Testis (tissue), 3 donors: Measurements from ENCODE around the gene MUC5AC. TPM values are rescaled to one million over a fixed set of nuclear protein-coding genes. Genes with fewer than 3 reads are reported as not detected.
"Not testable (repeated sequence)": the region's sequence is repeated elsewhere in the genome, so short reads cannot be mapped to it uniquely, and the experiment has no call there.

Source experiments
- DNase-seq: peaks from one replicate; pipeline ENCODE4 v3.0.0-alpha.2; 2019
- H3K27ac ChIP-seq, 2 donors: fragments of 200-600 bp; sonication (generic); one replicate each; pipeline ENCODE4 v1.5.1; 2019
- H3K27me3 ChIP-seq: fragments of 200-600 bp; sonication (generic); one replicate; pipeline ENCODE4 v1.5.1; 2019
- H3K36me3 ChIP-seq: fragments of 200-600 bp; sonication (generic); one replicate; pipeline ENCODE4 v1.5.1; 2017; ENCODE audit warnings: low read depth; ENCODE audit errors: missing control alignments
- H3K4me1 ChIP-seq: fragments of 200-600 bp; sonication (generic); one replicate; pipeline ENCODE4 v1.5.1; 2019
- H3K4me3 ChIP-seq, 2 donors: fragments of 200-600 bp; sonication (generic); one replicate each; pipeline ENCODE4 v1.5.1; 2017 to 2019
- H3K9me3 ChIP-seq: fragments of 200-600 bp; sonication (generic); one replicate; pipeline ENCODE4 v1.5.1; 2017
- POLR2A ChIP-seq: fragments of 450-650 bp; IDR thresholded peaks from one replicate; pipeline ENCODE4 v1.6.1; 2017; ENCODE audit warnings: antibody characterized with exemption, mild to moderate bottlenecking, moderate library complexity
- WGBS, 2 donors: methylation state at CpG; one replicate each; pipeline ENCODE4 v1.1.5; 2018; 5-methylcytosine and 5-hydroxymethylcytosine counted together
- intact Hi-C: fragments of 100-400 bp; cut with DNase I; formaldehyde crosslinking; loops from one replicate; pipeline ENCODE4 v1.15.1; 2023; ENCODE audit warnings: low total_unique reads
- polyA plus RNA-seq: library from polyadenylated mRNA; stranded (reverse); fragments of 350-450 nt; fragmentation: Illumina TruSeq; extraction: RNeasy Lipid Tissue Mini Kit (QIAGEN cat#74804); gene quantifications from one replicate; pipeline ENCODE4 v1.2.3, GENCODE V29; 2014; ENCODE audit warnings: low read depth, low replicate concordance; ENCODE audit not compliant: insufficient read depth
- total RNA-seq, 2 donors: library from RNA; depleted of rRNA; stranded (reverse); fragments of >200 nt; gene quantifications; one replicate each; pipeline ENCODE4 v1.2.3, GENCODE V29; 2016
- TF ChIP-seq, protein P1 (sequence below), 3 experiments: fragments of 450-650 bp in 2 of 3; fragments of 200-600 bp in 1 of 3; sonication (generic) in 1 of 3; IDR thresholded peaks; one replicate each; pipeline ENCODE4 v1.5.1; 2016 to 2019; ENCODE audit warnings: antibody characterized with exemption in 3 of 3, mild to moderate bottlenecking in 2 of 3, moderate library complexity in 1 of 3

MUC5AC gene
- total and polyA plus RNA-seq, 3 donors from 2014 or later = 0.31 to 0.62 (median 0.32) TPM

DNA sequence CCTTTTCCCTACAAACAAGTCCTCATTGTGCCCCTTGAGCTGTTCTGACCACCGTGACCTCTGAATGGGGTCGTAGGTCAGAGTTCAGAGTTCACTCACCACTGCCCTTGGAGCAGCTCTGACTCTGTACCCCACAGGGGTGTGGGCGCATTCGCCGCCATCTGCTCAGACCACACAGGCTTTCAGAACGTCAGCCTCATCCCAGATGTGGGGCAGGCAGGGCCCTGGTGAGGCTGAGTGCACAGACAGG is 50.3 kb downstream of the MUC5AC start:
- no peak overlapping the region for H3K27ac ChIP-seq
- WGBS, 2 donors = 96% methylated on average over 6 of the region's 6 CpGs; no CpG with 5 or more reads in 1 of the 2 donors
- H3K27me3 ChIP-seq = no peaks in the 10 kb centered on the region
- TF ChIP-seq, protein P1, sequence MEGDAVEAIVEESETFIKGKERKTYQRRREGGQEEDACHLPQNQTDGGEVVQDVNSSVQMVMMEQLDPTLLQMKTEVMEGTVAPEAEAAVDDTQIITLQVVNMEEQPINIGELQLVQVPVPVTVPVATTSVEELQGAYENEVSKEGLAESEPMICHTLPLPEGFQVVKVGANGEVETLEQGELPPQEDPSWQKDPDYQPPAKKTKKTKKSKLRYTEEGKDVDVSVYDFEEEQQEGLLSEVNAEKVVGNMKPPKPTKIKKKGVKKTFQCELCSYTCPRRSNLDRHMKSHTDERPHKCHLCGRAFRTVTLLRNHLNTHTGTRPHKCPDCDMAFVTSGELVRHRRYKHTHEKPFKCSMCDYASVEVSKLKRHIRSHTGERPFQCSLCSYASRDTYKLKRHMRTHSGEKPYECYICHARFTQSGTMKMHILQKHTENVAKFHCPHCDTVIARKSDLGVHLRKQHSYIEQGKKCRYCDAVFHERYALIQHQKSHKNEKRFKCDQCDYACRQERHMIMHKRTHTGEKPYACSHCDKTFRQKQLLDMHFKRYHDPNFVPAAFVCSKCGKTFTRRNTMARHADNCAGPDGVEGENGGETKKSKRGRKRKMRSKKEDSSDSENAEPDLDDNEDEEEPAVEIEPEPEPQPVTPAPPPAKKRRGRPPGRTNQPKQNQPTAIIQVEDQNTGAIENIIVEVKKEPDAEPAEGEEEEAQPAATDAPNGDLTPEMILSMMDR (IDR thresholded peaks at IDR 0.05) = no peak
- TF ChIP-seq POLR2A = no peak
- no peak overlapping the region for H3K4me3 ChIP-seq
- no peak for DNase-seq
- H3K36me3 ChIP-seq = no peaks in the 10 kb centered on the region
- no peaks in the 10 kb centered on the region for H3K4me1 ChIP-seq
- no peaks in the 10 kb centered on the region for H3K9me3 ChIP-seq
- intact Hi-C loops = loop anchor here (5.0 kb wide), 1 partner anchor 309 kb away; no protein-coding TSS in a partner anchor

DNA sequence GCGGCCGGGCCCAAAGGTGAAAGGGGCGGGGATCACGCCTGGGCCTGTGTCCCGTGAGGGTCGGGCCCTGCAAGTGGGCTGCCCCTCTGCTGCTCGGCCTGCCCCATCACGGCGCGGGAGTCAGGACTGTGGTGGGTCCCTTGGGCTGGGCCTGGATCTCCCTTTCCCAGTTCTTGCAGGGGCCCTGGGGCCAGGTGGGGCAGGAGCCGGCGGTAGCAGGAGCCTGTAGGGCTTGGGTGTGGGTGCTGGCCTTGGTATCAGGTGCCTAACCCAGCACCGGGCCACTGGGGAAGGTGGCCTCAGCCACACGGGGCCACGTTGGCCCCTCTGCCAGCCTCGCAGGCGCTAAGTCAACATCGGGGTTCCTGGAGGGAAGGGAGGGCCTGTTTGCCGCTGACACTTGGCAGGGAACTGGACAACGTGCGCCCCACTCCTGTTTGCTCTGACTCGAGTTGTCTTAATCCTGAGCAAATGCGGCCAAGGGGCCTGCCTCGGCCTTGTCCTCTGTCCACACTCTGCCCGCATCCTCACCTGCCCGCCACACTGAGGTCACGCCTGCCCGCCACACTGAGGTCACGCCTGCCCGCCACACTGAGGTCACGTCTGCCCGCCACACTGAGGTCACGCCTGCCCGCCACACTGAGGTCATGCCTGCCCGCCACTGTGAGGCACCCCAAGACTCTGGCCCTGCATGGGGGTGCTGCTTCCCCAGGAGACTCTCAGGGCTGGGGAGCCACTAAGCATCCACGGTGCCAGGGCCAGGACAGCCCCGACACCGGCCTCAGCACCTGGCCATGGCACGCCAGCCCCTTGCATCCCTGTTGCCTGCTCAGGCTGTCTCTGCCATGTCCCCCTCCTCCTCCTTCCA is 50.9 kb downstream of the MUC5AC start:
- intact Hi-C loops = loop anchor here (5.0 kb wide), 1 partner anchor 309 kb away; no protein-coding TSS in a partner anchor
- TF ChIP-seq, protein P1 (IDR thresholded peaks at IDR 0.05) = no peak
- no peak for TF ChIP-seq POLR2A
- WGBS, 2 donors = 95 to 97% methylated on average over 22 to 30 of the region's 39 CpGs

DNA sequence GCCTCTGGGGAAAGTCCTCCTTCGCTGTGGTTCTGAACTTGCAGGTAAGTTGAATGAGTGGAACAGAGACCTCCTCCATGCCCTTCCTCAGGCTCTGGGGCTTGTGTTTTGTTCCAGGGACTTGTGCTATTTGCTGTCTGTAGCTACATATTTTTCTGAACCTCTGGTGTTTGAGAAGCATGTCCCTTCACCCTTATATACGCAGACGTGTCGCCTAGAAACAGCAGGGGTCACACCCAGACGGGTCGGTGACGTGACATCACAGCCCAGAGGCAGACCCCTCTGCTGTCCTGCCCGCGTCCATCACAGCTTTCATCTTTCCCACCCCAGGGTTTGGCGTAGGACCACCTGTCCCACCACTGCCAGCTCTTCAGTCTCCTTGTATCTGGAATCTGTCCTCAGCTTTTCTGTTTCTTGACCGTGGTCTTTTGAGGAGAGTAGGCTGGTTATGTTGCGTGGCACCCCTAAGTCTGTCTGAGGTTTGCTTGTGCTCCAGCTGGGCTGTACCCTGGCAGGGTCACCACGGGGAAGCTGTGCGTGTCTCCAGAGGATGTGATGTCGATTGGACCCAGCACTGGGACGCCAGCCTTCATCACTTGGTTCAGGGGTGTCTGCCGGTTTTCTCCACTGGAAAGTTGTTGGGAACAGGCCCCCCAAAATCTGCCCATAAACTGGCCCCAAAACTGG is 51.8 kb downstream of the MUC5AC start:
- H3K4me1 ChIP-seq = no peaks in the 10 kb centered on the region
- no peak overlapping the region for H3K27ac ChIP-seq
- no peaks in the 10 kb centered on the region for H3K27me3 ChIP-seq
- H3K9me3 ChIP-seq = no peaks in the 10 kb centered on the region
- 94% methylated on average over 17 of the region's 17 CpGs for WGBS, 2 donors
- intact Hi-C loops = loop anchor here (5.0 kb wide), 1 partner anchor 308 kb away; no protein-coding TSS in a partner anchor
- no peak for DNase-seq
- H3K36me3 ChIP-seq = no peaks in the 10 kb centered on the region
- H3K4me3 ChIP-seq = no peak overlapping the region
- TF ChIP-seq POLR2A = no peak
- TF ChIP-seq, protein P1 (IDR thresholded peaks at IDR 0.05) = no peak

More for the DNA sequence above, 50.9 kb downstream of the MUC5AC start:
- Histone ChIP-seq H3K4me1 (no peaks in the 10 kb centered on the region), H3K36me3 (no peaks in the 10 kb centered on the region), H3K9me3 (no peaks in the 10 kb centered on the region), H3K4me3 (no peak overlapping the region), H3K27me3 (no peaks in the 10 kb centered on the region), H3K27ac (no peak overlapping the region)
- DNase-seq = no peak

DNA sequence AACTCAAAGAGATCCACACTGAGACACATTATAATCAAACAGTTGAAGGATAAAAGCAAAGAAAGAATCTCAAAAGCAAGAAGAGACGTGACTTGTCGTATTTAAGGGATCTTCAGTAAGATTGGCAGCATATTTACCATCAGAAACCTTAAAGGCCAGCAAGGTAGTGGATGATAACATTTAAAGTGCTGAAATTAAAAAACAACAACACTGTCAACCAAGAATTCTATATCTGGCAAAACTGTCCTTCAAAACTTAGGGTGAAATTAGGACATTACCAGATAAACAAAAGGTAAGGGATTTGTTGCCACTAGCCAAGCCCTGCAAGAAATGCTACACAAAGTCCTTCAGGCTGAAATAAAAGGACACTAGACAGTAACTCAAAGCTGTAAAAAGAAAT is 54.1 kb downstream of the MUC5AC start:
- DNase-seq = no peak
- no peaks in the 10 kb centered on the region for H3K27me3 ChIP-seq
- no peak overlapping the region for H3K27ac ChIP-seq
- no peak overlapping the region for H3K4me3 ChIP-seq
- no peaks in the 10 kb centered on the region for H3K4me1 ChIP-seq
- WGBS, 2 donors = 76 to 82% methylated on average over 2 of the region's 2 CpGs
- no peaks in the 10 kb centered on the region for H3K9me3 ChIP-seq
- TF ChIP-seq, protein P1 (IDR thresholded peaks at IDR 0.05) = no peak
- TF ChIP-seq POLR2A = no peak
- intact Hi-C loops = no loop called here
- H3K36me3 ChIP-seq = no peaks in the 10 kb centered on the region

DNA sequence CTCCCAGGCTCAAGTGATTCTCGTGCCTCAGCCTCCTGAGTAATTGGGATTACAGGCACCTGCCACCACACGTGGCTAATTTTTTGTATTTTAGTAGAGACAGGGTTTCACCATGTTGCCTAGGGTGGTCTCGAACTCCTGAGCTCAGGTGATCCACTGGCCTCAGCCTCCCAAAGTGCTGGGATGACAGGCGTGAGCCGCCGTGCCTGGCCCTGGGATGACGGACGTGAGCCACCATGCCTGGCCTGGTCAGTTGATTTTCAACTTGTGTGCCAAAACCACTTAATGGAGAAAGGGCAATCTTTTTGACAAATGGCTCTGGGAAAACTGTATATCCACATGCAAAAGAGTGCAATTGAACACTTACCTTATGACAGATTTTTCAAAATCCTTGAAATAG is 58.1 kb downstream of the MUC5AC start:
- not testable (repeated sequence) for DNase-seq, H3K4me1 ChIP-seq
- 91 to 93% methylated on average over 8 of the region's 8 CpGs for WGBS, 2 donors

More for the DNA sequence above, 58.1 kb downstream of the MUC5AC start:
- H3K9me3 ChIP-seq, H3K27me3 ChIP-seq, H3K36me3 ChIP-seq, H3K4me3 ChIP-seq, H3K27ac ChIP-seq, intact Hi-C loops: not testable (repeated sequence)
